HepG2 (cell line): Measurements from ENCODE around the gene SRBD1.

Source experiments
- FOXK2 ChIP-seq: fragments of 450-650 bp; IDR thresholded peaks from 2 replicates; pipeline ENCODE4 v1.6.1; 2016
- GLI4 ChIP-seq: sonication (generic); formaldehyde crosslinking; IDR thresholded peaks from 2 replicates; pipeline ENCODE4 v1.5.1; 2020; ENCODE audit warnings: missing genetic modification reagents, mild to moderate bottlenecking, moderate library complexity, borderline replicate concordance
- PLRG1 ChIP-seq: fragments of 450-650 bp; conservative IDR thresholded peaks from 2 replicates; pipeline ENCODE4 v1.6.1; 2016
- TAF1 ChIP-seq: sonication (generic); formaldehyde crosslinking; IDR thresholded peaks from 2 replicates; pipeline ENCODE4 v1.4.0; 2020; ENCODE audit warnings: missing genetic modification reagents
- TBL1XR1 ChIP-seq: fragments of 150-350 bp; IDR thresholded peaks from 2 replicates; pipeline ENCODE4 v1.6.1; 2014; ENCODE audit warnings: borderline replicate concordance, low read length; ENCODE audit not compliant: partially characterized antibody
- TBP ChIP-seq: sonication (generic); formaldehyde crosslinking; IDR thresholded peaks from 2 replicates; pipeline ENCODE4 v1.5.0; 2020; ENCODE audit warnings: missing genetic modification reagents
- XBP1 ChIP-seq: sonication (generic); formaldehyde crosslinking; IDR thresholded peaks from 2 replicates; pipeline ENCODE4 v1.5.0; 2020; ENCODE audit warnings: missing genetic modification reagents
- TF ChIP-seq, protein P1 (sequence below): IDR thresholded peaks from 2 replicates; pipeline ENCODE4 v1.6.1; 2012; ENCODE audit warnings: inconsistent platforms

DNA sequence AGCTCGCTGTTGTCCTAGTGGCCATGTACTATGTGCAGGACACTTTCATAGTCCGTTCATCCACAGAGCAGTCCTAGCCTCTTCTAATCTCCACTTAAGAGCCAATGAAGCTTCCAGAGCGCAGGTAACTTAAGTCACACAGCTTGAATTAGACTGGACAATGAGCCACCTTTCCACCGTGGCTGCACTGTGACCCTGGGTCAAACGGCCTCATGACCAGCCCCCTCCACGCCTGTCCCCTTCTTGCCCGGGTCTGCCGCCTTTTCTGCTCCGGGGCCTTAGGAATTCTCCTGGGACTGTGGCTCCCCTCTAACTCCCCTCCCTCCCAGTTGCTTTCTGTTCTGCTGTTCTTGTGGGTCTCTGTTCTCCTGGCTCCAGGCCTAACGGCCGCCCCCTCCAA is 32.0 kb upstream of the SRBD1 start:
- TF ChIP-seq TAF1 (no peak), FOXK2 (no peak), TBL1XR1 (no peak), GLI4 (CRISPR knock-in tag) (no peak), TBP (CRISPR knock-in tag) (no peak), XBP1 (CRISPR knock-in tag) (no peak), PLRG1 (no peak)
- TF ChIP-seq, protein P1, sequence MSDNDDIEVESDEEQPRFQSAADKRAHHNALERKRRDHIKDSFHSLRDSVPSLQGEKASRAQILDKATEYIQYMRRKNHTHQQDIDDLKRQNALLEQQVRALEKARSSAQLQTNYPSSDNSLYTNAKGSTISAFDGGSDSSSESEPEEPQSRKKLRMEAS: no peak
